IMR-90 (cell line): ENCODE data around the gene SNX15. TPM values are rescaled to one million over a fixed set of nuclear protein-coding genes. Genes with fewer than 3 reads are reported as not detected.

Source experiments
- ATAC-seq: fragments of 200-7000 bp; cut with Tn5 transposase; 2 replicates; pipeline ENCODE4 v1.9.1; 2020; ENCODE audit warnings: low read depth, mild to moderate bottlenecking, moderate library complexity
- BruUV-seq: library from RNA; stranded (reverse); fragments of 400-500 nt; replicated peaks from 2 replicates; lab custom pipeline; 2021; lab: Mats Ljungman, UMichigan
- CTCF ChIA-PET: fragments of 300-600 bp; formaldehyde crosslinking; extraction: SDS; loops from one replicate; lab custom pipeline; 2021; ENCODE audit warnings: antibody characterized with exemption; lab: Yijun Ruan, JAX
- POLR2A ChIA-PET: fragments of 300-600 bp; sonication (Branson Sonifier 250); formaldehyde crosslinking; loops from one replicate; lab custom pipeline; 2022; ENCODE audit warnings: antibody characterized with exemption; ENCODE audit not compliant: unreplicated experiment; lab: Charles Lee
- DNase-seq: peaks from one replicate; pipeline ENCODE4 v3.0.0; 2013
- H2AFZ ChIP-seq: replicated peaks from 2 replicates; pipeline ENCODE3; 2013; ENCODE audit warnings: low read length, mild to moderate bottlenecking; ENCODE audit not compliant: poor library complexity
- H2AK5ac ChIP-seq: 2 replicates; pipeline ENCODE4 v1.6.1; 2013; ENCODE audit warnings: low read depth, low read length, inconsistent platforms
- H2AK9ac ChIP-seq: replicated peaks from 2 replicates; pipeline ENCODE3; 2013; ENCODE audit warnings: mild to moderate bottlenecking, low read depth, low read length, moderate library complexity; ENCODE audit not compliant: poor library complexity
- H2BK120ac ChIP-seq: 2 replicates; pipeline ENCODE4 v1.6.1; 2013; ENCODE audit warnings: low read depth, low read length, inconsistent platforms
- H2BK15ac ChIP-seq: 3 replicates; pipeline ENCODE4 v1.6.1; 2013; ENCODE audit warnings: low read depth, low read length, inconsistent platforms
- H2BK20ac ChIP-seq: 2 replicates; pipeline ENCODE4 v1.6.1; 2013; ENCODE audit warnings: low read depth, mild to moderate bottlenecking, inconsistent platforms, low read length, moderate library complexity
- H2BK5ac ChIP-seq: 2 replicates; pipeline ENCODE4 v1.6.1; 2013; ENCODE audit warnings: mild to moderate bottlenecking, low read depth, low read length, inconsistent platforms; ENCODE audit not compliant: poor library complexity, severe bottlenecking
- H3K14ac ChIP-seq: replicated peaks from 2 replicates; pipeline ENCODE4 v1.6.1; 2013; ENCODE audit warnings: low read depth, low read length, inconsistent platforms
- H3K18ac ChIP-seq: 2 replicates; pipeline ENCODE4 v1.6.1; 2013; ENCODE audit warnings: low read depth, low read length, control low read depth
- H3K23ac ChIP-seq: 2 replicates; pipeline ENCODE4 v1.6.1; 2013; ENCODE audit warnings: low read depth, low read length, inconsistent platforms
- H3K27ac ChIP-seq: 2 replicates; pipeline ENCODE4 v1.5.1; 2013; ENCODE audit warnings: mild to moderate bottlenecking, control low read depth, low read length; ENCODE audit not compliant: insufficient read depth
- H3K27me3 ChIP-seq: 2 replicates; pipeline ENCODE4 v1.6.1; 2013; ENCODE audit warnings: low read length; ENCODE audit not compliant: control insufficient read depth, insufficient read depth
- H3K36me3 ChIP-seq: 2 replicates; pipeline ENCODE4 v1.6.1; 2013; ENCODE audit warnings: low read length, mixed read lengths; ENCODE audit not compliant: control insufficient read depth, insufficient read depth
- H3K4ac ChIP-seq: 2 replicates; pipeline ENCODE4 v1.6.1; 2013; ENCODE audit warnings: low read depth, low read length, inconsistent platforms
- H3K4me1 ChIP-seq: 2 replicates; pipeline ENCODE4 v1.6.1; 2013; ENCODE audit warnings: low read length, mixed read lengths; ENCODE audit not compliant: control insufficient read depth, insufficient read depth
- H3K4me2 ChIP-seq: 2 replicates; pipeline ENCODE4 v1.6.1; 2013; ENCODE audit warnings: low read depth, mild to moderate bottlenecking, control low read depth, low read length, moderate library complexity
- H3K4me3 ChIP-seq: 2 replicates; pipeline ENCODE4 v1.5.1; 2013; ENCODE audit warnings: low read depth, mild to moderate bottlenecking, control low read depth, low read length, moderate library complexity; ENCODE audit not compliant: insufficient read depth
- H3K56ac ChIP-seq: 2 replicates; pipeline ENCODE4 v1.6.1; 2013; ENCODE audit warnings: low read length, inconsistent platforms; ENCODE audit not compliant: insufficient read depth; ENCODE audit errors: extremely low read depth
- H3K79me1 ChIP-seq, 2 experiments: 2 replicates each; pipeline ENCODE4 v1.6.1; 2013; ENCODE audit warnings: low read length in 2 of 2, inconsistent platforms in 1 of 2, low read depth in 1 of 2
- H3K9ac ChIP-seq: 2 replicates; pipeline ENCODE4 v1.6.1; 2013; ENCODE audit warnings: low read depth, low read length, control low read depth
- H3K9me1 ChIP-seq: 2 replicates; pipeline ENCODE4 v1.6.1; 2013; ENCODE audit warnings: low read length, inconsistent platforms; ENCODE audit not compliant: insufficient read depth
- H3K9me3 ChIP-seq: 2 replicates; pipeline ENCODE4 v1.6.1; 2013; ENCODE audit warnings: low read length; ENCODE audit not compliant: control insufficient read depth, insufficient read depth
- H4K20me1 ChIP-seq: 2 replicates; pipeline ENCODE4 v1.6.1; 2013; ENCODE audit warnings: low read length, inconsistent platforms; ENCODE audit not compliant: insufficient read depth
- H4K5ac ChIP-seq: 2 replicates; pipeline ENCODE4 v1.6.1; 2013; ENCODE audit warnings: mild to moderate bottlenecking, low read depth, low read length, control low read depth
- H4K8ac ChIP-seq, 2 experiments: 2 replicates each; pipeline ENCODE4 v1.6.1; 2013; ENCODE audit warnings: low read depth in 2 of 2, low read length in 2 of 2, control low read depth in 1 of 2, inconsistent platforms in 1 of 2
- H4K91ac ChIP-seq: 2 replicates; pipeline ENCODE4 v1.6.1; 2013; ENCODE audit warnings: low read depth, low read length, inconsistent platforms; ENCODE audit not compliant: insufficient read depth
- FOS ChIP-seq: fragments of 150-350 bp; IDR thresholded peaks from 2 replicates; pipeline ENCODE4 v1.6.1; 2016; ENCODE audit warnings: low read depth, low read length
- WGBS, 2 experiments: methylation state at CpG; one replicate each; pipeline versions ENCODE4 v1.1.5 to v1.1.7; 2013; ENCODE audit warnings: missing lambda C conversion rate in 2 of 2; ENCODE audit not compliant: insufficient read length in 1 of 2; ENCODE audit errors: extremely low coverage in 2 of 2; 5-methylcytosine and 5-hydroxymethylcytosine counted together
- dilution Hi-C: fragments of 300-500 bp; cut with HindIII; formaldehyde crosslinking; loops from one replicate; pipeline ENCODE4 v1.14.3; 2018; ENCODE audit warnings: low sequenced_read_pairs; ENCODE audit not compliant: unreplicated experiment
- in situ Hi-C: fragments of 300-500 bp; cut with MboI; formaldehyde crosslinking; loops from 3 replicates; pipeline ENCODE4 v1.14.3; 2019; ENCODE audit warnings: low sequenced_read_pairs, inconsistent platforms, mixed read lengths
- intact Hi-C: fragments of 100-400 bp; cut with micrococcal nuclease; formaldehyde crosslinking; loops from 2 replicates; pipeline ENCODE4 v1.10.0; 2022
- polyA plus RNA-seq, 3 experiments: library from polyadenylated mRNA; depleted of rRNA; stranded (reverse); fragments of >200 nt; gene quantifications; 2 replicates each; pipeline ENCODE4 v1.2.3, GENCODE V29; 2012; ENCODE audit warnings: low replicate concordance in 1 of 3
- total RNA-seq: library from RNA; depleted of rRNA; stranded (reverse); fragments of >200 nt; gene quantifications from 2 replicates; pipeline ENCODE4 v1.2.3, GENCODE V29; 2012

SNX15 gene
- total and polyA plus RNA-seq, 2 of the 4 experiments (the other 2 are of a cell fraction): 9.0 to 16.3 TPM

DNA sequence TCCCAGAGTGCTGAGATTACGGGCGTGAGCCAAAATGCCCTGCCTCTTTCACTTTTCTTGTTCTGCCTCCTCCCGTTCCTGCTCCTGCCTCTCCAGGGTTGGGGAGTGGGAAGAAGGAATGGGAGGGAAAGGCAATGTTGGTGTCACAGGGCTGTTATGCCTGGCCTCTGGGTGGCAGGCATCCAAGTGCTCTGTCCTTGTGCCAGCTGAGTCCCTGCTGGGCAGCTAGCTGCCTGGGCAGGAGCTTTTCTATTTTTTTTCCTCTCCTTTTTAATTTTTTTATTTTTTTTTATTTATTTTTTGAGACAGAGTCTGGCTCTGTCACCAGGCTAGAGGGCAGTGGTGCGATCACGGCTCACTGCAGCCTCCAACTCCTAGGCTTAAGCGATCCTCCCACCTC lies 9.7 kb downstream of the SNX15 start:
- H2BK15ac ChIP-seq: no peak overlapping the region
- no peaks in the 10 kb centered on the region for H3K27me3 ChIP-seq
- no peak overlapping the region for H3K18ac ChIP-seq
- no CpG with 5 or more reads among the region's 6 CpGs for WGBS, 2 experiments
- no peak overlapping the region for H3K27ac ChIP-seq
- DNase-seq: no peak
- no peak overlapping the region for H3K56ac ChIP-seq
- H4K20me1 ChIP-seq: no peaks in the 10 kb centered on the region
- H3K14ac ChIP-seq: no peak overlapping the region
- intact Hi-C loops: no loop called here
- ChIA-PET POLR2A (no interaction called here), CTCF (interaction anchor here (0.6 kb wide), 1 partner anchor 14 kb away, joined by 3 read pairs; no protein-coding TSS in a partner anchor)
- H2BK120ac ChIP-seq: no peak overlapping the region
- H3K9me3 ChIP-seq: no peaks in the 10 kb centered on the region
- H3K36me3 ChIP-seq: peaks cover 24% of the 10 kb centered on the region; the same call in 1 of the 2 replicates
- no peak overlapping the region for H3K23ac ChIP-seq
- TF ChIP-seq FOS: no peak
- no peak overlapping the region for H3K4me2 ChIP-seq
- H2AFZ ChIP-seq: no peak overlapping the region
- dilution Hi-C loops: no loop called here
- in situ Hi-C loops: no loop called here
- no peak overlapping the region for H3K9ac ChIP-seq
- no TSS peak for BruUV-seq
- H4K8ac ChIP-seq: no peak overlapping the region
- no peaks in the 10 kb centered on the region for H3K4me1 ChIP-seq
- no peak overlapping the region for H3K4ac ChIP-seq
- no peak overlapping the region for H4K91ac ChIP-seq
- no peaks in the 10 kb centered on the region for H3K9me1 ChIP-seq
- H2AK5ac ChIP-seq: no peak overlapping the region
- no peak for ATAC-seq
- no peak overlapping the region for H4K5ac ChIP-seq
- H3K79me1 ChIP-seq: peaks cover 3 to 4% of the 10 kb centered on the region in 2 experiments; a peak in 3 of 4 replicates
- H2BK5ac ChIP-seq: no peak overlapping the region
- H2AK9ac ChIP-seq: no peak overlapping the region
- H3K4me3 ChIP-seq: no peak overlapping the region
- H2BK20ac ChIP-seq: no peak overlapping the region
